Hepatocyte (in vitro differentiated cells): Measurements from ENCODE around the gene TTC1.

ENCODE experiments used
- CTCF ChIP-seq: fragments of 200-600 bp; sonication (generic); IDR thresholded peaks from 2 replicates; pipeline ENCODE4 v1.5.1; 2016; ENCODE audit warnings: antibody characterized with exemption, mild to moderate bottlenecking; ENCODE audit not compliant: poor library complexity
- EZH2 ChIP-seq: fragments of 200-600 bp; sonication (generic); IDR thresholded peaks from 2 replicates; pipeline ENCODE4 v1.6.1; 2016; ENCODE audit warnings: antibody characterized with exemption, mild to moderate bottlenecking, borderline replicate concordance

- no peak for TF ChIP-seq CTCF
- TF ChIP-seq EZH2, result no peak
Observed at GRCh38 chr5:160064417-160064810, 55.5 kb downstream of the TTC1 start.
